ENCODE measurements around the gene RFPL3.

- TF ChIP-seq CTCF (IDR thresholded peaks at IDR 0.05; ENCODE audit: insufficient read depth, low read length) (no peak), SPI1 (IDR thresholded peaks at IDR 0.05; ENCODE audit: borderline replicate concordance, low read depth) (no peak)
These were observed 48.7 kb upstream of the RFPL3 start for GRCh38 chr22:32308934-32309333.
